Keratinocyte (primary cell): Measurements from ENCODE around the gene PARD3B.

ENCODE experiments used
- EZH2 ChIP-seq: IDR thresholded peaks from one replicate; pipeline ENCODE4 v1.6.1; 2012; ENCODE audit warnings: inconsistent platforms, mild to moderate bottlenecking, low read length, moderate library complexity
- TF ChIP-seq, protein P1 (sequence below), 3 experiments: IDR thresholded peaks in 1 of 3; conservative IDR thresholded peaks in 1 of 3; optimal IDR thresholded peaks in 1 of 3; 2 replicates in 2 of 3; 3 replicates in 1 of 3; pipeline versions ENCODE3 to v1.5.1; 2011; ENCODE audit warnings: low read length in 3 of 3, mild to moderate bottlenecking in 3 of 3, moderate library complexity in 2 of 3, control low read depth in 1 of 3, inconsistent platforms in 1 of 3; ENCODE audit not compliant: insufficient read depth in 2 of 3; ENCODE audit errors: extremely low read depth in 1 of 3

GRCh38 chr2:204853905-204854304 is 308.6 kb downstream of the PARD3B start:
- TF ChIP-seq, protein P1, sequence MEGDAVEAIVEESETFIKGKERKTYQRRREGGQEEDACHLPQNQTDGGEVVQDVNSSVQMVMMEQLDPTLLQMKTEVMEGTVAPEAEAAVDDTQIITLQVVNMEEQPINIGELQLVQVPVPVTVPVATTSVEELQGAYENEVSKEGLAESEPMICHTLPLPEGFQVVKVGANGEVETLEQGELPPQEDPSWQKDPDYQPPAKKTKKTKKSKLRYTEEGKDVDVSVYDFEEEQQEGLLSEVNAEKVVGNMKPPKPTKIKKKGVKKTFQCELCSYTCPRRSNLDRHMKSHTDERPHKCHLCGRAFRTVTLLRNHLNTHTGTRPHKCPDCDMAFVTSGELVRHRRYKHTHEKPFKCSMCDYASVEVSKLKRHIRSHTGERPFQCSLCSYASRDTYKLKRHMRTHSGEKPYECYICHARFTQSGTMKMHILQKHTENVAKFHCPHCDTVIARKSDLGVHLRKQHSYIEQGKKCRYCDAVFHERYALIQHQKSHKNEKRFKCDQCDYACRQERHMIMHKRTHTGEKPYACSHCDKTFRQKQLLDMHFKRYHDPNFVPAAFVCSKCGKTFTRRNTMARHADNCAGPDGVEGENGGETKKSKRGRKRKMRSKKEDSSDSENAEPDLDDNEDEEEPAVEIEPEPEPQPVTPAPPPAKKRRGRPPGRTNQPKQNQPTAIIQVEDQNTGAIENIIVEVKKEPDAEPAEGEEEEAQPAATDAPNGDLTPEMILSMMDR (optimal IDR thresholded peaks at IDR 0.05 in 1 of 3, IDR thresholded peaks at IDR 0.05 in 1 of 3, conservative IDR thresholded peaks at IDR 0.05 in 1 of 3; ENCODE audit: extremely low read depth in 1 of 3, insufficient read depth in 2 of 3, low read length in 3 of 3) = no peak
- TF ChIP-seq EZH2 = no peak
